Left forelimb (tissue), 1 donor: ENCODE data around the gene DNAH17.

Experiments used
- DNase-seq: peaks from one replicate; pipeline ENCODE4 v3.0.0-alpha.2; 2018; ENCODE audit warnings: low spot score

Gene DNAH17

DNA sequence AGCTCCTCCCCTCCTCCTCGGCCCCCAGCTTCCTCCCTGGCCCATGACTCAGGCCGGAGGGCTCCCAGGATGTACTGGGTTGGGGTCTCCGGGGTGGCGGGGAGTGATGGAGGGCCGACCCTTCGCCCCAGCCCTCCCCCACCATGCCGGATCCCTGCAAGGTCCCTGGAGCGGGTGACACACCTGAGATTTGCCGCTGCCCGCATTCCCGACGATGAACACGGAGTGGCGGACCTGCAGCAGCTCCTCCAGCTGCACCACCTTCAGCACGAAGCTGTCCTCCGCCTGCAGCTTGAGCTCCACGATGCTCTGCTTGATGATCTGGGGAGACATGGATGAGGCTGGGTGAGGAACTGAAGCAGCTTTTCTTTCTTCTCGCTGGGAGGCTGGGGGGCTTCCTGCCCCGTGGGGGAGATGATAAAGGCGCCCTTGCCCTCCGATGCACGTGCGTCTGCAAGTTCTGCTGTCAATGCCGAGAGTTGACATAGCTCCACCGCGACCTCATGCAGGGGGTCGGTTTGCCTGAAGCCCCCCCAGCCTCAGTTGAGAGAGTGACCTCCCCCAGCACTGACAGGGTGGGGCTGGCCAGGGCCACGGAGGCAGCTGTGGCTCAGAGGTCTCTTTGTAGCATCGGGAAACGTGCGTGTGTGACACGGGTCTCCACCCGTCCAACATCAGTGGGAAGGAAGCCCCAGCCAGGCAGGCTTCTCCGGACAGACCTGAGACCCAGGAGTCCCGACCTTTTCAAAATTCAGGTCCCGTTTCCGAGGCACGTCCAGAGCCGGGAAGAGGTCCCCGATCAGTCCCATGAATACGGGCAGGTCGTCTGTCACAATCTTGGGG, 83.1 kb downstream of the DNAH17 start:
- DNase-seq = no peak

DNA sequence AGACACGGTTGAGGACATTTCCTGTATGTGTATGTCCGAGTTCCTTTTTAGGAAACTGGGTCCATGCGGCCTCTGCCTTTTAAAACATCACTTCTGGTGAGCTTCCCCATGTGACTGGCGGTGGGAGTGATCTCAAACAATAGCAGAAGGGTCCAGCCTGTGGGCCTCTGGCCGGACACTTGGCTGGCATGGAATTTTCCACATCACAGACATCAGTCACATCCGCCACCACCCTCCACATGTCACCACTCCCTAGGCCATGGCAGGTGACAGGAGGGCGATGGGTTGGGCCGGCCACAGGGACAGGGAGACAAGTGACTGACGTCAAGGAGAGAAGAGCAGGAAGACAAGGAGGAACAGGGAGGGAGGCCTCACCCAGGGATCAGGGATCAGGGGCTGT, 83.7 kb downstream of the DNAH17 start:
- DNase-seq = no peak

DNA sequence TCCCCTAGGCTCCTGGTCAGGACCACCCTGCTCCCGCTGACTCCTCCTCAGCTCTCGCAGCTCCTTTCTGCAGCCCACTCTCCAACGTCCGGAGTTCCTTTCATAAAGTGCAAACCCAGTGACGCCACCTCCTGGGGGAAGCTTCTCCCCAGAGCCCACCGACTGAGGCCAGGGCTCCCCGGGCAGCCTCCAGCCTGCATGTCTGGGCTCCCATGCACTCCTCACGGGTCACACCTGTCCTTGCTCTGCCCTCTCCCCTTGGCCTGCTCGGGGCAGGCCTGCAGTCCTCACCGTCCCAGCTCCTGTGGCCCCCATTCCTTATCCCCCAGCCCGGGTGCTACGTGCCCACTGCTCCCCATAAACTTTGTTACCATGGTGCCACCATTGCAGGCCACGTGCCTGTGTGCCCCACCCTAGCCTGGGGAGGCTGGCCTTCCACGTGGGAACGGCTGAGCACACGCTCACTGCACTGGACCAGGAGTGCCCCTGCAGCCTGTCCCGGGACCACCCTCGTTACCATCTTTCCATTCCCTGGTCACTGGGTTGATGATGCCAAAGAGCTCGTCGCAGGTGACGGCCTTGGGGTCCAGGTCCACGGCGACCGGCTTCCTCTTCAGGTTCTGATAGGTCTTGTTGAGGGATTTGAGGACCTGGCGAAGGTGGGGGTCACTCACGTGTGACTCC, 84.9 kb downstream of the DNAH17 start:
- no peak for DNase-seq

DNA sequence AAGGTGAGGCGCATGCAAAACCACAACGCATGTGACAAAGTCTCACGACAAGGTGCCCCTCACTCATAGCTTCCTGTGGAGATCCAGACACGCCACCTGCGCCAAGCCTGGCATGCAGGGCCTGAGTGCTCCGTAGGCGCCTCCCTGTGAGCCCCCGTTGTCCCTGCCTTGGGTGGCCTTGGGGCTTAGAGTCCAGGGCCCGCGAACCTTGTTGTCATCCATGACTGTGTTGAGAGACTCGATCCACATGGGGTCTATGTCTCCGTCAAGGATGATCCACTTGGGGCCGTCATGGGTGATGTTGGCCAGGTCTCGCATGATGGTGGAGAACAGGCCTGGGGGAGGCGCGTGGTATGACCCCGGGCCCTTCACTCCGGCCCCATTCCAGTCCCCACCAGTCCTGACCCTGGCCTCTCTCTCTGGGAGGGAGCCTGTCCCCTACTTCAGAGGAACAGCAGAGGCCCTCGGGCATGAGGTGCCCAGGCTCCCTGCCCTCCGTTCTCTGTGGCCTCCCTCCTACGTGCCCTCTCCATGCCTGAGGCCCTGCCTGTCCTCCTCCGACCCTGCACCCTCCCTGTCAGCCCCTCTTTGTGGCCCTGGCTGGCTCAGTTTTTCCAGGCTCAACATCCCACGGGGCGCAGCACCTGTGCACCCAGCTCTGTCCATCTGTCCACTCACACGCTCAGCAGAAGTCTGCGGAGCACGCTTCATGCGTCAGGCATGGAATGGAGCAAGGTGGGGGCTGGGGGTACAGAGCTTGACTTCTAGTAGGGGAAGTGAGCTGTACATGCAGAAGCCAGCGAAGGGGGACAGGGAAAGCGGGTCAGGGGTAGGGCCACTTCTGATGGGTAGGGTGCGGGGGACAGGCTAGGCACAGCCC, 85.7 kb downstream of the DNAH17 start:
- no peak for DNase-seq

DNA sequence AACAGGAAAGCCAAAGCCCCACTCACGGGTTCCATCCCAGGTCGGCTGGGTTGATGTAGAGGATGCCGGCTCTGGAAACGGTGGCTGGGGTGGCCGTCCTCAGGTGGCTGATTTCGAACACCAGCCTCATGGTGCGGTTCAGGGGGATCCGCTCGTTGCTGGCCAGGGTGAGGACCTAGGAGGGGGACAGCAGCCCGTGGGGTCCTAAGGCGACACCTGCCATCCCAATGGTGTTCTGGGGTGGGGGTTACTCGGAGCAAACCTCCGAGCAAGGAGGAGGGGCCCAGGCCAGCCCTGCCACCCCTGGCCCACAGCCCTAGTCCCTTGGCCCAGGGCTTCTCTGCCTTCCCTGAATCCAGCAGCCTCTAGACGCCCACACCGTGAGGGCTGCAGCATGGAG, 86.5 kb downstream of the DNAH17 start:
- DNase-seq = no peak

DNA sequence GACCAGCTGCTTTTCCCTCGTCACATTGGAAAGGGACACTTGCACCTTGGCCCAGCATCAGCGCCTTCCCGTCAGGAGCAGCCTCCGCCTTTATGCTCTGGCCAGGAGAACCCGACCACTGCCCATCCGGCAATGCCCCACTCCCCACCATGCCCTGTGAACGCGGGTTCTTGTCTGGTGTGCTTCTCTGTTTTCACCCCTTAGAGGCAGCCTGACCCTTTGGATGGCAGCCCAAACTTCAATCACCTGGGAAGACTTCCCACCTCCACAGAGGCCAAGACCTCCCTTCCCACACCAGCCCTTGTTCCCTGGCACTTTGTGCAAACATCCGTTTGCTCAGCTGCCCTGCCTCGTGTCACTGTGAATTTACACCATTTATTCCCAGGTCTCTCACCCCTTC, 87.0 kb downstream of the DNAH17 start:
- no peak for DNase-seq

DNA sequence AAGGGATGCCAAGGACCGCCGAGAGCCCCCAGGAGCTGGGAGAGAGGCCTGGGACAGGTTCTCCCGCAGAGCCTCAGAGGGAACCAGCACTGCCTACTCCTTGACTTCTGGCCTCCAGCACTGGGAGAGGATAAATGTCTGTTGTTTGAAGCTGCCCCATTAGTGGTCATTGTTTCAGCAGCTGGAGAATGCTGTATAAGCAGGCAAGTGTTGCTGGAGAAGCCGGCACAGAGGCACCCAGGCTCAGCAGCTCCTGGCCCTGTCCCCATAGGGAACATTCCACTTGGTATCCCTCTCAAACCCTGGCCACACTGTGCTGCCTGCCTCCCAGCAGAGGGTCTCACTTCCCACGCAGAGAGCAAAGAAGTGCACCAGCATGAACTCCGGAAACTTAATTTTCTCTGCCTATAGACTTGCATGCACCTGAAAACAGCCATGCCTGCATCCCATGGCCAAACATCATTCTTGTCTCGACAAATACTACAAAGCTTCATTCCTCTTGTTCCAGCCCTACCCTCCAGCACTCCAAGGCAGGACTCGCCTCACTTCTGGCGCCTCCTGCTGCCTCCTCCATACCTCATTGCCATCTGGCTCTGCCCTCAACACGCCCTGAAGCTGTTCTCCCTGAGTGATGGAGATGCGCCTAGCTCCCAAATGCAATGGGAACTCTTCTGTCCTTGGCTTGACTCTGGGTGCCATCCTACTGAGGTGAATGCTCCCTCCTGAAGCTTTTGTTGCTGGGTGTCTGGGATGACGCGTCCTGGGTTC, 88.1 kb downstream of the DNAH17 start:
- DNase-seq = no peak

DNA sequence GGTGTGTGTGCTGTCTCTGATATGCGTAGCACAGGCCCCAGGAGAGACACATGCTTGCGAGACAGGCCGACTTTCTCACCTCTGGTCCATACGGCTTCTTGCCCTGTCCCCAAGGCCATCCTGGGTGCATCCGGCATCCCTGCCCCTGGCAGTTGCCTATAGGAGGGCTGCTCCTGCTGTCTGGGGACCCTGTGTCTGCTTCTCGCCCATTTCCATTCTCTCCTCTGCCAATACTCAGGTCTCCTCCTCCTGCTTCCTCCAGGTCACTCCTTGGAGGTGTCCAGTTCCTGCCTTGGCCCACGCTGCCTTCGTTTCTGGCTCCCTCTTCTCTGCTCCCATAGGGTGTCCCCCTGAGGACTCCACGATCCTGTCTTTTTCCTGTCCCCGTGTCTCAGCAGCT, 89.0 kb downstream of the DNAH17 start:
- no peak for DNase-seq

DNA sequence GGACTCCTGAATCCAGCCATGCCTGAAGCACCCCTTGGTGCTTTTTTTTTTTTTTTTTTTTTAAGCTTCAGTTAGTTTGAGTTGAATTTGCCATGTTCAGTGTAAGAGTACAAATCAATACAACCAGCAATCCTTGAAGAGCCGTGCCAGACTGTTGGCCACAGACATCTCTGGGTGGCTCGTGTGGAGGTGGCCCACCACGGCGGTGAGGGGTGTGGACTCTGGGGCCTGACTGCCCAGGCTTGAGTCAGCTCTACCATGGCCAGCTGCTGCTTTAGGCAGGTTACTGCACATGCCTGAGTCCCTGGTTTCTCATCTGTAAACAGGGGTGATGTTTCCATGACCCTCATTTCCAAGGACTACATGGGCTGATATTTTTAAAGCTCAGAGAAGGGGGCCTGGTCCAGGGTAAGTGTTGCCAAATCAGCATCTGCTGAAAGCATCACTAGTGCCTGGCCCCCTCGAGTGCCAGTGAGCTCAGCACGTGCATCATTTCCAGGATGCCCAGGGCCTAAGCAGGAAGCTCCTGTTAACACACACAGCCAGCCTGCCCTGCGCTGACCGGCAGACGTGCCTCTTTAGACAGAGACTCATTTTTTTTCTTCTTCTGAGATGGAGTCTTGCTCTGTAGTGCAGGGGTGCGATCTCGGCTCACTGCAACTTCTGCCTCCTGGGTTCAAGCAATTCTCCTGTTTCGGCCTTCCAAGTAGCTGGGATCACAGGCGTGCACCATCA, 90.1 kb downstream of the DNAH17 start:
- DNase-seq = no peak

DNA sequence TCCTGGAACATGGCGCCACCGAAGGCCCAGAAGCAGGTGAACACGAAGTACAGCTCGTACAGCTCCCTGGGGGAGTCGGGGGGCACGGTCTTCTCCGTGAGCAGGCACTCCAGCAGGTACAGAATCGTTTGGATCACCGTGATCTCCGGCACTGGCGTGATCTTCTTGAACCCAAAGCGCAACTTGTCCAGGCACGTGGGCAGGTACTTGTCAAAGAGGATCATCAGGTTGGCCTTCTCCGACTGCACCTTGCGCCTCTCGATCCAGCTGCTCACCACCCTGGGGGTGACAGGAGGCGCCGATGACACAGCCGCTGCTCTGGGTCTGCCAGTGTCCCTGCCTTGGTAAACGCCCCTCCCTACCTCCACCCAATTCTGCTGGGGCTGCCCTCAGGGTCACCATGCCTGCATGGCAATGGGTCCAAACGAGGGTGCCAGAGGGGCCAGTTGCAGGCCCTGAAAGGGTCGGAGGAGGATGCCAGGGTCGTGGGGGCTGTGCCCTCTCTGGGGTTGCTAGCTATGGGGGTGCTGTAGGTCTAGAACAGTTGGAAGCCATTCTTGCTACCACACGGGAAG, 90.9 kb downstream of the DNAH17 start:
- DNase-seq = no peak

DNA sequence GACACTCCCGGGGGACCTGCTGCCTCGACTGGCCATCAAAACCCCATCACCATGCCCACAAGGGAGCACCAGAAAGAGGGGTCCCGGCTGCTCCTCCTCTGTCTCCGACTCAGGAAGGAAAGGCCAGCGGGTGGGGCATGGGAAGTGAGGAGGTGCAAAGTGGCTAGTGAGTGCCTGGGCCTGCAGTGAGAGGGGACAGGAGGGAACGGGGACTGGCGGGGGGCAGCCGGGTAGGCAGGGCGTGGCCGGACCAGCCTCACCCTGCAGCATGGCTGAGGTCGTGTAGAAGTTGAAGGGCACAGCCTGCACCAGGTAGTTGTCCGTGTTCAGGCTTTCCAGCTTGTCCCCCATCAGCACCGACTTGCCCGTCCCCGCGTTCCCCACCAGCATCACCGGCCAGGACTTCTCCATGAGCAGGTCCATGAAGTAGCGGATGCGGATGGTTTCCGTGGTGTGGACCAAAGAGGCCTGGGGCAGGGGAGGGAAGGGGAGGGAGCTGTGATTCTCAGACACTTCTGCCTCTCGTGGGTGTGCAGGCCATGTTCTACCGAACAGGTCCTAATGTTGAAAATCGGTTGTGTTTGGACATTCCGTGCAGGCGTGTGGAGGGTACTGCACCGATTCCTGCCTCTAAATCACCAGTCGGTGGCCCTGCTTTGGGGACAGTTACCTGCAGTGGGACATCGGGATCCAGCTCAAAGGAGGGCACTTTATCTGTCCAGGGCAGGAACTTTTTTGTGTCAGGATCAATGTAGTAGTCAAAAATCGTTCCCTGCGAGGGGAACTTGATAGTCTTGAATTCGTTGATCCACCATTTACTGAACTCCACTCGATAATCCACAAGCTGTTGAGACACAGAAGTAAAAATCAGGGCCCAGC, 91.7 kb downstream of the DNAH17 start:
- DNase-seq = no peak

DNA sequence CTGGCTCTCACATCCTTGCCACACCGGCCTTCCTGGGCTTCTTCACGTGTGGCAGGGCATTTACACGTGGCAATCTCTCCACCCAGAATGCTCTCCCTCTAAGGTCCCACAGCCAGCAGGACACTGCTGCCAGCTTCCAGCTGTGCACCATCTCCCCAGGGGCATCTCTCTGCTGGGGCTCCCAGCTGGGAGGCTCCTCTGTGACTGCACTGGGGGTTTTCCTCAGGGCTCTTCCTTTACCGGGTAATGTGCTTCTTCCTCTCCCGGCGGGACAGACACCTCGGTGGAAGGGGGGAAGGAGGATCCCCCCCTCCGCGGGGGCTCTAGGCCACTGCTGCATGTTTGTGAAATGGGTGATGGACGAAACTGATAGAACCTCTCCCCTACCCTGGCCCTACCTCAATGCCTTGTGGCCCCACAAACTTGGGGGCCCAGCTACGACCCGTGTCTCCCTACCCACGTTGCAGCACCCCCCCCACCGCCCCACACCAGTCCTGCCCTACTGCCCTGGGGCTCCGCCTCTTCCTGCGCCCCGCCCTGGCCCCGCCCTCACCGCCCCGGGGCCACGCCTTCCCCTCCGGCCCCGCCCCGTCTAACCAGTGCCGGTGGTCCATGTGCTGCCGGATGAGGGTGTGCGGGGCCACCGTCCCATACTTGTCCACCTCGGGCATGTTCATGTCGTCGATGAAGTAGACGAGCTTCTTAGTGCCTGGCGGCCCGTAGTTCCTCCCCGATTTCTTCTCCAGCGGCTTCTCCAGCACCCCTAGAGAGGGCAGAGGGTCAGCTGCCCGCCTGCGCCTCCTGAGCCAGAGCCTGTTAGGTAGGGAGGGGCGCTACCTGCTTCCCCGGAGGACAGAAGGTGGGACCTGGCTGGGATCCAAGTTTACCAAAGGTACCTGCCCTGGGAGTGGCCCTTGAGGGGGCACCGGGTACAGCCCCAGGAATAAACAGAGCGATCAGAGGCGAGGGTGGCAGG, 92.6 kb downstream of the DNAH17 start:
- no peak for DNase-seq

DNA sequence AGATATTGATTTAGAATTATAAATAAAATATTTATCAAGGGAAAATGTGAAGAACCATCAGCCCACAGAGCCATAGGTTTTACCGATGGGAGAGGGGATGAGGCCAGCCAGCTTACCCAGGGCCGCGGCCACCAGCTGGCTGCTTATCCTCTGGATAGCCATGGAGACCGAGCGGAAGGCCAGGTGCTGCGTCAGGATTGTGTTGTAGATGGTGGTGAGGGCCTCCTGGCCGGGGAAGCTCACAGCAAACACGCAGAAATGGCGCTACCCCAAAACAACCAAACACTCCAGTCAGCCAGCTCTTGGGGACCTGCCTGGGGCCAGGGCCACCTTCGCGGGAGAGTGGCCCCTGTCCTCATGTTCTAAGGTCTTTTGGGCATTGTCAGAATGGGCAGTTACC, 97.8 kb downstream of the DNAH17 start:
- DNase-seq = no peak

DNA sequence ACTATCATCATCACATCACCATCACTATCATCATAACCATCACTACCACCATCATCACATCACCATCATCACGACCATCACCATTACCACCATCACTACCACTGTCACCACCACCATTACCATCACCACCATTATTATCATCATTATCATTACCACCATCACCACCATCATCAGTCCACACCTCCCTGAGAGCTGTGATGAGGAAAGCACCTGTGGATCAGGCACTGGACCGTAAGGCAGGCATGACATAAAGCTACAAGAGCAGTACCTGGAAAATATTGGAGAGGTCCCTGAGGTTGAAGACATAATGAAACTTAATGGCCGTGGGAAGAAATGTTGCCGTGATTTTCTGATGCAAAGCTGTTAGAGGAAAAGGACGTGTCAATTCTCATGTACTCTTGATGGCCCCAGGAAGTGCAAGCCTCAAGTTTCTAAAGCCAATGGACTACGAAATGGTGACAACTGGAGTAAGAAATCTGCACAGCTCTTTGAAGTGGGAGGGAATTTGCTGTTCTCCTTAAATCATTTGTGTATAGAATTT, 98.4 kb downstream of the DNAH17 start:
- DNase-seq = no peak

DNA sequence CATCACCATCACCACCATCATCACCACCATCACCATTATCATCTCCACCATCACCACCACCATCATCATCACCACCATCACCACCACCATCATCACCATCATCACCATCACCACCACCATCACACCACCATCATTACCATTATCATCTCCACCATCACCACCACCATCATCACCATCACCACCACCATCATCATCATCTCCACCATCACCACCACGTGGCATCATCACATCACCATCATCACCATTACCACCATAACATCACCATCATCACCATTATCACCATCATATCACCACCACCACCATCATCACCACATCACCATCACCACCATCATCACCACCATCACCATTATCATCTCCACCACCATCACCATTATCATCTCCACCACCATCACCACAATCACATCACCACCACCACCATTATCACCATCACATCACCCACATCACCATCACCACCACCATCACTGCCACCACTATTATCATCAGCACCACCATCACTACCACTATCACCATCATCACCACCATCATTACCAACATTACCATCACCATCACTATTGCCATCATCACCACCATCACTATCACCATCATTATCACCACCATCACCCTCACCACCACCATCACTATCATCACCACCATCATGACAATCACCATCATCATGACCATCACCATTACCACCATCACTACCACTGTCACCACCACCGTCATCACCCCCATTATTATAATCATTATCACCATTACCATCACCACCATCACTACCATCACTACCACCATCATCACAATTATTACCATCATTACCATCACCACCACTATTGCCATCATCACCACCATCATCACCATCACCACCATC, 99.1 kb downstream of the DNAH17 start:
- no peak for DNase-seq

DNA sequence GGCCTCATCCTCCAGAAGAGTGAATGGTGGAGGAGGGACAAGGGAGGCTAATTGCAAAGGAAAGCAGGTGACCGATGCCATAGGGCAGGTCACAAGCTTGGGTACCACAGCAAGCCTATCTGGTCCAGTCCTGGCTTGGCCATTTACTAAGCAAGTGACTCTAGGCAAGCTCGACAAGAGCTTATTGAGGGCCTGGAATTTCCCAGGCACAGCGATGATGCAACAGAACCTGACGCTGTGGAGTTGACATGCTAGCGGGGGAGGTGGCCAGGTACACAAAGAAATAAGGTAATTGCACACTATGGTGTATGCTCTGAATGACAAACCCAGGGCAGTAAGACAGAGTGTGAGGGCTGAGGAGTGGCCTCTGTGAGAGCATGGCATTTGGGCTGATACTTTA, 100.2 kb downstream of the DNAH17 start:
- DNase-seq = no peak

DNA sequence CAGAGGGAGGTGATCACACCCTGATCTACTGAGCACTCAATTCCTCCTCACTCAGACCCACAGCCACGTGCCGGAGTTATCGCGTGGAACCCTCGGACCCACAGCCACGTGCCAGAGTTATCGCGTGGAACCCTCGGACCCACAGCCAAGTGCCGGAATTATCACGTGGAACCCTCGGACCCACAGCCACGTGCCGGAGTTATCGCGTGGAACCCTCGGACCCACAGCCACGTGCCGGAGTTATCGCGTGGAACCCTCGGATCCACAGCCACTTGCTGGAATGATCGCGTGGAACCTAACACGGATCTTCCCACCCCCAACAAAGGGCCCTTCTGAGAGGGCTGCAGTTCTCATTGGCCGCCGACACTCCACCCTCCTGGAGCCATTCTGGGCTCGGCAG, 101.0 kb downstream of the DNAH17 start:
- DNase-seq = no peak
